Measurements from ENCODE around the gene DYNLL1. TPM values are rescaled to one million over a fixed set of nuclear protein-coding genes. Genes with fewer than 3 reads are reported as not detected.
A peak's percentile ranks its signal among the peaks of the same experiment; 100 is the strongest.
"Not testable (repeated sequence)": the region's sequence is repeated elsewhere in the genome, so short reads cannot be mapped to it uniquely, and the experiment has no call there.

Gene DYNLL1
- total RNA-seq, 1 experiment from 2014 or later: 618 TPM

DNA sequence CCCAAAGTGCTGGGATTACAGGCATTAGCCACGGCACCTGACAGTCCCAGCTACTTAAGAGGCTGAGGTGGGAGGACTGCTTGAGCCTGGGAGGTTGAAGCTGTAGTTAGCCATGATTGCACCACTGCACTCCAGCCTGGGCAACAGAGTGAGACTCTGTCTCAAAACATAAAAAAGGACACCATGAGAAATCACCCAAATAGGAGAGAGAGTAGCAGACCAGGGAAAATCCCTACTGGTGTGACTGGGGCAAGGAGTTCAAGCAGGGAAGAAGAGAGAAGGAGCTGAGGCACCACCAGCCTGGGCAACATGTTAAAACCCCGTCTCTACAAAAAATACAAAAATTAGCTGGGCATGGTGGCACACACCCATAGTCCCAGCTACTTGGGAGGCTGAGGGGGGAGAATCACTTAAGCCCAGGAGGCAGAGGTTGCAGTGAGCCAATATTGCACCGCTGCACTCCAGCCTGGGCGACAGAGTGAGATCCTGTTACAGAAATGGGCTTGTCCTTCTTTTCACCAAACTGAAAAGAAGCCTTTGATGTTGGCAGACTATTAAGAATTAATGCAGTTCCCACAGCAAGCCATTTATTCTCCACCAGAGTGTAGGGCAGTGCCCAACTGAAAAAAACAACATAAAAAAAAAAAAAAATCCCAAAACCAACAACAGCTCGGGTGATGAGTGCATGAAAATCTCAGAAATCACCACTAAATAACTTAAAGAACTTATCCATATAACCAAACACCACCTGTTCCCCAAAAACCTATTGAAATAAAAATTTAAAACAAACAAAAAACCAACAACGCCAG lies 21.9 kb upstream of the DYNLL1 start:
- DNase-seq (ENCODE audit: low read depth): no peak

DNA sequence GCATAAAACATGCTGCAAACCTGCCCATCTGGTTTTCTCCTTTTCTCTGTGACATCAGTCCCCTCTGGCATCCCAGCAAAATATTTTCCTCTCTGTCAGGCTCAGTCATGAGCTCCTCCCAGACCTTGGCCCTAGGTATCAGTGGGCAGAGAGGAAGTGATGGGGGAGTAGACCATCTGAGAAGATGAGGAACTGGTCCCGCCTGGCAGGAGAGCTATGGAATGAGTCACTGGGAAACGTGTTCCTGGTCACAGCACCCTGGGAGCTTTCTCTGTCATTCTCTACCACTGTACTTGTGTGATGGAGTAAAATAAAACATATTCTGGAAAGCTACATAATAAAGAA lies 21.3 kb upstream of the DYNLL1 start:
- DNase-seq (ENCODE audit: low read depth): peak; percentile 87

DNA sequence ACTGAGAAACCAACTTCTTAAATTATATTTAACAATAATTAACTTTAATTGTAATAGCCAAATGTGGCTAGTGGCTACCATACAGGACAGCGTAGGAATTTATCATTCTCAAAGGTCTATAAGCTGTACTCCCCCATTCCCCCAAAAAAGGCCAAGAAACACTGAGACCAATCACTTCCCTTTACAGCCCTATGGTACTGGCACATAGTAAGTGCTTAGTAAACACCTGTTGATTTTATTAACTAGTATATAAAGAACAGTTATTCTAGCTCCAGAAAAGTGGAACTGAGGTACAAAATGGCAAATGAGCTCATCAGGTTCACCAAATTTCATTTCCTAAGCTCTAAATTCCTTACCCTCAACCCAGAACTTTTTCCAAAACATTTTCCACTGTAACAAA lies 20.3 kb upstream of the DYNLL1 start:
- DNase-seq (ENCODE audit: low read depth): no peak

DNA sequence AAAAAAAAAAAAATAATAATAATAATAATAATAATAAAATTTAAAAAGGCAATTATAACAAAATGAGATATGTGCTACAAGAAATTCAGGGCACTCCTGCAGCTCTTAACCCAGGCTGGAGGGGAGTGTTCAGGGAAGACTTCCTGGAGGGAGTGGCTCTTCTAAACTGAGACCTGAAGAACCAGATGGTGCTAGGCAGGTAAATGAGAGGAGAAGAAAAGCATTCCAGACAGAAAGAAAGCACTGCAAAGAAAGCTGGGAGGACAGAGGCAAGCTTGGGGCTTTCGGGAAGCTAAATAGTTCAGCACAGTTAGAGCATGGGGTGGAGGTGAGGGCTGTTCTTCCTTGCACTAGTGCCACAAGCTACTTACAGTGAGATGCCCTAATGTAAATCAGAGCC lies 16.5 kb upstream of the DYNLL1 start:
- DNase-seq (ENCODE audit: low read depth): no peak

DNA sequence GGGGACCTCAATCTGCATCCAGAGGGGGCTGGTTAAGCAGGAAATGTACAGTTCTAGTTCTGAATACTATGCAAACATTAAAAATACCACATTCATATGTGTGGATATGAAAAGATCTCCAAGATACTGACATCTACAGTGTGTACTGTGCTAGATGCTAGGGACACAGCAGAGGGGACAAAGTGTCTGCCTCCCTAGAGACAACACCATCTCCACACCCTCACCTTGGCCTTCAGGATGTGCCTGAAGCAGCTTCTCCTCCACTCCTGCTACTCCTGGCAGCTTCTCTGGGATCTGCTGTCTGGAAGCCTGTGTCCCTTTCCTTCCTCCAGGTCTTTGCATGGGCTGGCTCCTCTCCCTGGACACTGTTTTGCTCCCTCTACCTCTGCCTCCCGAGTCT lies 15.7 kb upstream of the DYNLL1 start:
- DNase-seq (ENCODE audit: low read depth): no peak

DNA sequence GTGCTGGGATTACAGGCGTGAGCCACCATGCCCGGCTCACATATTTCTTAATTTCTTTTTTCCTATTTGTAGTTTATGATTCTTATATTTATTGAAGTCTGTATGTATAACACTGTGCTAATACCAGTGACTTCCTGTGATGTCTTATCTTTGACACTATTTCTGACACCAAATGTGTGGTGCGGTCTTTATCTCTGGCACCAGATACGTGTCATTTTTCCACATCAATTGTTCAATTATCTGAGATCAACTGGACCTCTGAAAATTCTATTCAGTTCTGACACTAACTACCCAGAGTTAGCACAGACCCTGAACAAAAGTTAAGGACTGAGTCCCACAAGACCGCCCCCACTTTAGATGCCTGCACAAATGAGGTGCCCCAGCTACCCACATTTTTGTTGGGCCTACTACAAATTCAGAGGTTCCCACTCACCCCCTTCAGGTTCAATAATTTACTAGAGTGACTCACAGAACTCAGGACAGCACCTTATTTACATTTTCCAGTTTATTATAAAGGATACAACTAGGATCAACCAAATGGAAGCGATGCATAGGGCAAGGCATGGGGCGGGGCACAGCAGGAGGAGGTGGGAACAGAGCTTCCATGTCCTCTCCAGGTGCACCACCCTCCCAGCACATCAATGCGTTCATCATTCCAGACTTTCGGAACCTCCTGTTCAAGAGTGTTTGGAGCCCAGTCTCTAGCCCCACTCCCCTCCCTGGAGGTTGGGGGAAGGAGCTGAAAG lies 14.7 kb upstream of the DYNLL1 start:
- DNase-seq (ENCODE audit: low read depth): no peak

DNA sequence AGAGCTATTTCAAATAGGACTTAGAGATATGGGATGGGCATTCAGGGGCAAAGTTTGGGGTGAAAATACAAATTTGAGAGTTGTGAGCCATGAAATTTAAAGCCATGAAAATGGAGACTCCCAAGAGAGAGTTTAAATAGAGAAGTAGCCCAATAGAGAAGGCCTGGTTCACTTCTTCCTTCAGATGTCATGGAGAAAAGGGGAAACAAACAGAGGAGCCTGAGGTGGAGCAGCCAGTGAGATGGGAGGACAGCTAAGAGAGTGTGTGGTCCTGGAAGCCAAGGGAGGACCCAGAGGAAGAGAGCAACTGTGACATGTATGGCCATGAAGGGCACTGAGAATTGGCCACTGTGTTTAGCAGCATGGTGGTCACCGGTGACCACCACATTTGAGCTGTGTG lies 12.3 kb upstream of the DYNLL1 start:
- DNase-seq (ENCODE audit: low read depth): no peak

DNA sequence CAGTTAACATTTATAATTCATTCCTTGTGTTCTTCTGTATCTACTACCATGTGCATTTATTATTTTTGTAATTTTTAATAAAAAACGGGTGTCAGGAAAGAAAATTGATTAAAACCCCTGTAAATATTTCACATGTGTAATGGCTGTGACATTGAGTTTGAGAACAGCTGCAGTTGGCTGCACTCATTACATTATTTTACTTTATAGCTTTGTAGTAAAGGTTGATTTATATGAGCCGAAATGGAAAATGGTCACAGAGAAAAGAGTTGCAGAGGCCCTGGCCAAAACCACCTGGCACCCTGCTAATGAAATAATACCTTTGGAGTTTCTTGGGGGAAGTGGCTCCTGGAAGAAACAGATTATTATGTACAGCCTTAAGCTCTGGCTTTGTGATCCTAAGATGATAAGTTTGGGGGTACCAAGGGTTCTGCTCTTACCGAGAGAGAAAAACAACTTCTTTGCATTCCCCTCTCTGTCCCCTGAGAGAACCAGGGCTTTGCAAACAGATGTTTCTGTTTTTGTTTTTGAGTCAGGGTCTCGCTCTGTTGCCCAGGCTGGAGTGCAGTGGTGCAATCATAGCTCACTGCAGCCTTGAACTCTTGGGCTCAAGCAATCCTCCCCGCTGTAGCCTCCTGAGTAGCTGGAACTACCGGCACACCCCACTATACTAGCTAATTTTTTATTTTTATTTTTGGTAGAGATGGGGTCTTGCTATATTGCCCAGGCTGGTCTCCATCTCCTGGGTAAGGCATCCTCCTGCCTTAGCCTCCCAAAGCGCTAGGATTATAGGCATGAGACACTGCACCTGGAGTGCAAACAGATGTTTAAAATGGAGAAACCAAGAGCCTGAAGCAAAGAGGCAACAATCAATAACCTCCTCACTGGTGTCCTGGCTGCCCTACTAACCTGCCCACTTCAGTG lies 9.7 kb upstream of the DYNLL1 start:
- DNase-seq (ENCODE audit: low read depth): no peak

DNA sequence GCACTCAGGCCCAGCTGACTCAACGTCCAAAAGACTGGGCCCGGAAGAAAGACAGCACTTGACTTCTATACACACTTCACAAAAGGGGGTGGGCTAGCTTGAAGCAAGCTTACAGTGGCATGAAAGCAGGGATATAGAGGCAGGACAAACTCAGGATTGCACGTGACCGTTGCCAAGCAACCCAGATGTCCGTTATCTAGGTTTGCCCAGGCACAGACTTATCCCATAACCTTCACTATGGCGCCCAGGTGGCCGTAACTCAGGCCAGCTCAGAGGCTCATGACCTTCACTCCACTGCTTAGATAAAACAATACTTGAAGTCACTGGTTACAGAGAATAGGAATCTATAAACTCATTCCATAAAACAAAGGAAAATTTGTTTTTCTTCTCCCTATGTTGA lies 8.4 kb upstream of the DYNLL1 start:
- DNase-seq (ENCODE audit: low read depth): not testable (repeated sequence)

DNA sequence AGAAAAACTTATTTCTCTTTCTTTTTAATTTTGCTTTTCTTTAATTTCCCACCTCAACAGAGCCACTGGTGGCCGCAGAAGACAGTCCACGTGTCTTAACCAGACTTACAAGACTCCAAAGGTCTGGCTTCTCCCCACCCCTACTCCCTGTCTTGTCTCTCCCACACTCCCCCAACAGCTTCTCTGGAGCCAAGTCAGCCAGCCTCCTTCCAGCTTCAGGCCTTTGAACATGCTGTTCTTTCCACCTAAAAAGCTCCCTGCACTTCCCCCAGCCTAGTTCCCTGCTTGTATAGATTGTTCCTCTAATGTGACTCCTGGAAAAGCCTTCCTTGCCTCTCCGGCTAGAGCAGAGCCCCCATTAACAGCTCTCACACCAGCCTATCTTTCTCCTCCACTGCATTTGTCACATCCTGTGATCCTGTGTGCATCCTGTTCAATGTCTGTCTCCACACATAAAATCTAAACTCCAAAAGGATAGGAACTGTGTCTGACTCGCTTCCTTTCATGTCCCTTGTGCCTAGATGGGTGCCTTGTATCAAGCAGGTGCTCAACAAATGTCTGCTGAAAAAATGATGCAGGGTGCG lies 7.8 kb upstream of the DYNLL1 start:
- no peak for DNase-seq (ENCODE audit: low read depth)

DNA sequence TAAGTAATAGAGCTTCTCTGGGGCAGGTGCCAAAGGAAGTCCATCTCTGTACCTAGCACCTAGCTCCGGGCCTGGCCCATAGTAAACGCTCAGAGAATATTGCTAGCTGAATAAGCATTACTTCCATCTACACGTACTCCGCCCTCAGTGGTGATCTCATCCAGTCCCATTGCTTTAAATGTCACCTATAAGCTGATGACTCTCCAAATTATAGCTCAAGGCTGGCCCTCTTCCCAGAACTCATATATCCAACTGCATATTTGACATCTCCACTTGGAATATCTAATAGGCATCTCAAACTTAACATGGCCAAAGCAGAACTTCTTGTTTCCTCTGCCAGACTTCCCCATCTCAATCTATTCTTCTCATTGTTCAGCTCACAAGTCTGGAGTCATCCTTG lies 6.9 kb upstream of the DYNLL1 start:
- no peak for DNase-seq (ENCODE audit: low read depth)

DNA sequence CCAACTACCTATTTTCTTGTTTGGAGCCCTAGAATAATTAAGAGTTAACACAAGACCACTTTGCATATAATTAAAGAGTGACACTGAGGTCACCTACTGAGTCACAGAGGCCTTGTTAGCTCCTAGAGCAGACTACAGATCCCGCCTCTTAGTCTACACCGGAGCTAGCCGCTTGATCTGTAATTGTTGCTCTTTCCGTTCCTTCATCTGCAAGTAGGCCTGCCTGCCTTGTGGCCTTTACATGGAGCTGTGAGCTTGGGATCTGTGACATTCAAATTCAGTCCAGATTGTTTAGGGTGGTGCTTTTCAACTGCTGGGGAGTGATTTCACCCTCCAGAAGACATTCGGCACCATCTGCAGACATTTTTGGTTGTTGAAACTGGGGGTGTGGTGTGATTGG lies 5.6 kb upstream of the DYNLL1 start:
- DNase-seq (ENCODE audit: low read depth): no peak

DNA sequence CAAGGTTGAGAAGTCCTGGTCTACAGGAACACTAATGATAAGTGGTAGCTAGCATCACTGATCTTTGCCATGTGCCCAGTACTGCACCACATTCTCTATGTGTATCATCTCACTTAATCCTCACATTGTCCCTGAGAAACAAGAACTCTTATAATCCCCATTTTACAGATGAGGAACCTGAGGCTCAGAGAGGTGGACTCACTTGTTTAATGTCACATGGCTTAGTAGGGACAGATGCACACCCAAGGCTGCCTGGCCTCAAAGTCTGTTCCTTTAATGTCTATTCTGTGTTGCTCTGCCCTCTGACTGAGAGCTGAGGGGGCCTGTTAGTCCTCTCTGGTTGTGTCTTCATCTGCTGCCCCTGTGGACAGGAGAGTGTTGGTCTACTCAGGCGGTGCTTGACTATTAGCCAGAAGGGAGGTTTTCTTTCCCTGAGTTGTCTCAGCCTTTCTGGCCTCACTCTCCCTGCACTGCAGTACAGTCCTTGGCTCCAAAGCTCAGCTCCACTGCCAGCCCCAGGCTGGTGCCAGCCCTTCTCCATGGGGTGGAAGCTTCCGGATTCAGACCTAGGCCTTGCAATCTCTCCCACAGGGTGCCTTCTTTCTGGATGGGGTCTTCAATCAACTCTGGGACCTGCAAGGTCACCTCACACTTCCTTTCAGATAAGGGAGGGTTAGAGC lies 4.9 kb upstream of the DYNLL1 start:
- no peak for DNase-seq (ENCODE audit: low read depth)

DNA sequence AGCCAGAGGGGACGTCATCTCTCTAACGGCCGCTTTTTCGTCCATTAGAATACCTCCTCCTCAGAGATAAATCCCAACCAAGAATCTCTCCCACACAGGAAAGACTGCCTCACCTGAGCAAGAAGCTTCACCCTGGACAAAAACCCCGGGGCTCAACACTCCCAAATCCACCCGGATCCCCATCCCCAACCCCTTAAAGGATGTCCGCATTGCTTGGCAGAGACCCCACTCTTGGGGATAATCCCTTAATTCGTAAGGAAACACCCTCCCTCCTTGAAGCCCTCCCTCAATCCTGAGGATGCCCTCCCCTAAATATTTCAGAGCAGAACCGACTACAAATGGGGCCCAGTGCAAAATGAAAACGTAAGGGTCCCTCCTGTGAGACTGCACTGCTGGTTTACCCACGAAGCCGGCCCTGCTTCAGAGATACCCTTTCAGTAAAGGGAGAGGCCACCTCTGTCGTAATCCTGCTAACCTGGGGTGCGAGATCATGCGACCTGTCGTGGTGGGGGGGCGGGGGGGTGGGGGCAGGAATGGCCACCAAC lies 655 bp upstream of the DYNLL1 start:
- no peak for DNase-seq (ENCODE audit: low read depth)

DNA sequence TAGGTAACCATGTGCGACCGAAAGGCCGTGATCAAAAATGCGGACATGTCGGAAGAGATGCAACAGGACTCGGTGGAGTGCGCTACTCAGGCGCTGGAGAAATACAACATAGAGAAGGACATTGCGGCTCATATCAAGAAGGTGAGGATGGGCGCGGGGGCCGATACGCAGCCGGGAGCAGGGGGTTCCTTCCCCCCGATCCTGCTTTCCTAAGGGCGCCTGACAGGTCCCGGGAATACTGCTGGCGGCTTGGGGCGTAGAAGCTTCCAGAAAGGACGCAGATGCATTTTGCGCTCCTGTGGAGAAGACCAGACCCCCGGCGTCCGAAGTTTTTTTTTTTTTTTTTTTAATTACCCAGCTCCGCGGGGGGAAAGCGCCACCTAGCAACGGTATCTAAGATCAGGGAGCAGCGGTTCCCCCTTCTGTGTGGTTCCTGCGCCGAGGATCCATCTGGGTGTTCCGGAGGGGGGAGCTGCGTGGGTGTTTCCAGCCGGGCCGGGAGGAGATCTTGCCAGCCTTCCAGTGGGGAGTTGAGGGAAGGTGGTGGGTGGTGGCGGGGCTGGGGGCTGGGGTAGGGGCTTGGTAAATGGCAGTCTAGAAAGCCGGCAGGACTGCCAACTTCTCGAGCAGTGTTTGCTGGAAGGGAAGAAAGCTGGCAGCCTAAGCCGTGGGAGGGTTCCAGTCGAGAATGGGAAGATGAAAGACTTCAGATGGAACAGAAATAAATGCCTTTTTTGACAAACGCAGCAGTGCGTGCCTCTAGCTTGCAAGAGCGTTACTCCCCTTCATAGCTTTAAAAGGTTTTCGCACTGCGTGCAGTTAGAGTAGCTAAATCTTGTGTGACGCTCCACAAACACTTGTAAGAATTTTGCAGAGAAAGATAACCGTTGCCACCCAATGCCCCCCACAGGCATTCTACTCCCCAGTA lies 764 bp downstream of the DYNLL1 start:
- peak; percentile 59 for DNase-seq (ENCODE audit: low read depth)

DNA sequence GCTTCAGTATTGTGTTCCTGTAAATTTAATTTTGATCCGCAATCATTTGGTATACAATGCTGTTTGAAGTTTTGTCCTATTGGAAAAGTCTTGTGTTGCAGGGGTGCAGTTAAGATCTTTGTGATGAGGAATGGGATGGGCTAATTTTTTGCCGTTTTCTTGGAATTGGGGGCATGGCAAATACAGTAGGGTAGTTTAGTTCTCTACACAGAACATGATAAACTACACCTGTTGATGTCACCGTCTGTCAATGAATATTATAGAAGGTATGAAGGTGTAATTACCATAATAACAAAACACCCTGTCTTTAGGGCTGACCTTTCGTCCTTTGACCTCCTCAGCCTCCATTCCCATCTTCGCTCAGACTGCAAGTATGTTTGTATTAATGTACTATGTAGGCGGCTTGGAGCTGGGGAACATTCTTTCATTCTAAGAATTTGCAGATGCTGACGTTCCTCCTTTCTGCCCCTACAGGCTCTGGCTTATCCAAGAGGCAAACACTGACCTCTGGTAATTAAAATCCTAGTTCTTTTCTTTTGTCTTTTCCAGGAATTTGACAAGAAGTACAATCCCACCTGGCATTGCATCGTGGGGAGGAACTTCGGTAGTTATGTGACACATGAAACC lies 1.7 kb downstream of the DYNLL1 start:
- no peak for DNase-seq (ENCODE audit: low read depth)

DNA sequence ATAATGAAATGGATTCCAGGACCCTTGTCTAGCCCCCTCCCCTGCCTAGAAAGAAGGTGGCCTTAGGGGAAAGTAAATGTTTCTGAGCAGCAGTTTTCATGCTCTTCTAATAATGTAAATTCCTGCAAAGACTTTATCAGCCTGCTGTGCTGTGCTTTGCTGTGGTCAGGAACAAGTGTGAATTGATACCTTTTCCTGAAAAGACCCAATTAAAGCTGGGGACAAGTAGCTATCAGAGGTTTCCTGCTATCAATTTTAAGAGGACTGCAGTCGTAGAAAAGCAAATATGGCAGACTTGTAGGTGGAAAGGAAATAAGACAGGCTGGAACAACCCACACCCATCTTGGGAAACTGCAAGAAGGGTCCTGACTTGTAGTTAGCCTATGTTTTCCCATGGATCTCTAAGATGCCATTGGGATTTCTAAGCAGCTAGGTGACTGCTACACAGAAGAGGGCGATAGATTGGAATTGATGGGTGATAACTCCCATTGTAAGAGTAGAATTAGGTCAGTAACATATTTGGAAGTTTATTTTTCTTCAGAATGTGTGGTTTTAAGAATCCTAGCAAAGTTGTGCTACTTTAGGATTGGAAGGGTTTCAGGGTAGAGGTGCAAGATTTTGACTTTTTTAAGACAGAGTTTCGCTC lies 3.1 kb downstream of the DYNLL1 start:
- DNase-seq (ENCODE audit: low read depth): no peak

DNA sequence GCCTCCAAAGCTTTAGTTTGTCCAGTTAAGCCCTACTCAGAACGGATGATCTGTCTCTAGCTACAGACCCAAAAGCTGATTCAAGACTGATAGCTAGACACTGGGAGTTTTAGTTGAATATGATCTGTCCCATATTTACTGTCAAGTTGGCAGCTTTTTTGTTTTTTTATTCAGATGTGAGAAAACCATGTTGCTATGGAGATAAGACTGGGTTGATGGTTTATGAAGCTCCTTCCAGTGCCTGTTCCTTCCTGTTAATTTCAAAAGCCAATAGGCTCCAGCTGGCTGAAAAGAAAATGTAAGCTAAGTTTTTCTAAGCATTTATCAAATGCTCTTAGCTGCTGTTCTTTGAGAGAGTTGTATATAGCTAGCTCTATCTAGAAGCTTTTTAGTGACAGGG lies 4.7 kb downstream of the DYNLL1 start:
- no peak for DNase-seq (ENCODE audit: low read depth)

DNA sequence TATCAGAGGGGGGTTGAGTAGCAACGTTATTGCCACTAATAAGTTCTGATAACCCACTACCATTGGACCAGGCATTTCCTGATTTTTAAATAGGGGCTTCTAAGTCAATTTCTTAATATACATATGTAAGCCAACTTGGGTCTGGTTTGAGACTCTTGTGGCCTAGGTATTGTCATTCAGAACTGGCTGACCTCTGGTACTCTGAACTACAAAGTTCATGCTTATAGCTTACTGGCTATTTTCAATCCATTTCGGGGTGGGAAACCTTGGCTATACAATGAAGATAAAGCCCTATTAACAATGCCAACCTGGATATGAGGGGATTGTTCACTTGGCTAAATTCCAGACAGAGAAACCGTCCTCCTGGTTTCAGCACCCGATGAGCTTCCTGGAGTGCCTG lies 8.7 kb downstream of the DYNLL1 start:
- no peak for DNase-seq (ENCODE audit: low read depth)
